ENCODE results near the gene KRTAP10-5.
"Not testable (repeated sequence)": the region's sequence is repeated elsewhere in the genome, so short reads cannot be mapped to it uniquely, and the experiment has no call there.

KRTAP10-5 gene

GRCh38 chr21:44610157-44610843 lies 29.9 kb upstream of the KRTAP10-5 start:
- DNase-seq, result not testable (repeated sequence)

GRCh38 chr21:44609193-44609592 lies 28.8 kb upstream of the KRTAP10-5 start:
- no peak for DNase-seq

- DNase-seq, result no peak
Observed at GRCh38 chr21:44606495-44606894, 26.1 kb upstream of the KRTAP10-5 start.

- DNase-seq, result no peak
Observed at GRCh38 chr21:44603911-44604310, 23.5 kb upstream of the KRTAP10-5 start.

- no peak for DNase-seq
Observed at GRCh38 chr21:44603109-44603875, 22.9 kb upstream of the KRTAP10-5 start.

- DNase-seq, result no peak
Observed at GRCh38 chr21:44602463-44602850, 22.1 kb upstream of the KRTAP10-5 start.

GRCh38 chr21:44601596-44602462 lies 21.4 kb upstream of the KRTAP10-5 start:
- no peak for DNase-seq

GRCh38 chr21:44601091-44601490 lies 20.7 kb upstream of the KRTAP10-5 start:
- DNase-seq, result not testable (repeated sequence)

GRCh38 chr21:44600118-44600978 lies 19.9 kb upstream of the KRTAP10-5 start, which contains the start of gene KRTAP10-7:
Gene KRTAP10-7, plus strand, starts transcription at chr21:44600597. Its CDS starts 25 bp downstream, at chr21:44600622.
- not testable (repeated sequence) for DNase-seq

- no peak for DNase-seq
Observed at GRCh38 chr21:44599264-44600029, 19.0 kb upstream of the KRTAP10-5 start.

GRCh38 chr21:44598061-44598460 lies 17.7 kb upstream of the KRTAP10-5 start:
- no peak for DNase-seq

GRCh38 chr21:44596068-44596725 lies 15.8 kb upstream of the KRTAP10-5 start:
- DNase-seq, result no peak

GRCh38 chr21:44595524-44595923 lies 15.1 kb upstream of the KRTAP10-5 start:
- DNase-seq, result no peak

GRCh38 chr21:44594406-44594916 lies 14.1 kb upstream of the KRTAP10-5 start:
- DNase-seq, result no peak

GRCh38 chr21:44593598-44594405 lies 13.4 kb upstream of the KRTAP10-5 start:
- DNase-seq, result no peak

- no peak for DNase-seq
Observed at GRCh38 chr21:44592446-44593311, 12.3 kb upstream of the KRTAP10-5 start, which contains the start of gene KRTAP10-6. Gene KRTAP10-6, minus strand, starts transcription at chr21:44592505. Its CDS starts 21 bp downstream, at chr21:44592484.

- not testable (repeated sequence) for DNase-seq
Observed at GRCh38 chr21:44591801-44592130, 11.4 kb upstream of the KRTAP10-5 start.
